OCI-LY1 (cell line): ENCODE data around the gene DOCK10.

ENCODE experiments used
- CTCF ChIP-seq: fragments of 200-600 bp; sonication (generic), shearing (Covaris generic); IDR thresholded peaks from 2 replicates; pipeline ENCODE4 v1.5.1; 2017; ENCODE audit warnings: mild to moderate bottlenecking, antibody characterized with exemption, low read length, moderate library complexity, mixed read lengths
- EZH2 ChIP-seq: fragments of 200-600 bp; sonication (generic), shearing (Covaris generic); IDR thresholded peaks from 2 replicates; pipeline ENCODE4 v1.8.0; 2017; ENCODE audit warnings: borderline replicate concordance, mixed run types, mild to moderate bottlenecking, antibody characterized with exemption, low read length, moderate library complexity, mixed read lengths

GRCh38 chr2:224887141-224887540 lies 155.1 kb downstream of the DOCK10 start:
- TF ChIP-seq CTCF (no peak; the same call in 1 of the 2 replicates), EZH2 (no peak)
